Keratinocyte (primary cell): ENCODE results near the gene ZNF627.

ENCODE experiments used
- CTCF ChIP-seq, 3 experiments: IDR thresholded peaks in 1 of 3; conservative IDR thresholded peaks in 1 of 3; optimal IDR thresholded peaks in 1 of 3; 2 replicates in 2 of 3; 3 replicates in 1 of 3; pipeline versions ENCODE3 to v1.5.1; 2011; ENCODE audit warnings: low read length in 3 of 3, mild to moderate bottlenecking in 3 of 3, moderate library complexity in 2 of 3, control low read depth in 1 of 3, inconsistent platforms in 1 of 3; ENCODE audit not compliant: insufficient read depth in 2 of 3; ENCODE audit errors: extremely low read depth in 1 of 3
- EZH2 ChIP-seq: IDR thresholded peaks from one replicate; pipeline ENCODE4 v1.6.1; 2012; ENCODE audit warnings: inconsistent platforms, mild to moderate bottlenecking, low read length, moderate library complexity

GRCh38 chr19:11556634-11557420, 40.5 kb upstream of the ZNF627 start:
- TF ChIP-seq CTCF (optimal IDR thresholded peaks at IDR 0.05 in 1 of 3, IDR thresholded peaks at IDR 0.05 in 1 of 3, conservative IDR thresholded peaks at IDR 0.05 in 1 of 3; ENCODE audit: extremely low read depth in 1 of 3, insufficient read depth in 2 of 3, low read length in 3 of 3) (no peak), EZH2 (no peak)
